Left ventricle myocardium inferior (tissue), 1 donor: ENCODE results near the gene RPP40. TPM values are rescaled to one million over a fixed set of nuclear protein-coding genes. Genes with fewer than 3 reads are reported as not detected.

Experiments used
- DNase-seq: peaks from one replicate; pipeline ENCODE4 v3.0.0-alpha.2; 2020
- H3K27ac ChIP-seq: fragments of 200-600 bp; replicated peaks from 2 replicates; pipeline ENCODE4 v1.8.0; 2021
- H3K27me3 ChIP-seq: fragments of 200-600 bp; 2 replicates; pipeline ENCODE4 v1.8.0; 2021; ENCODE audit warnings: low read depth
- H3K36me3 ChIP-seq: fragments of 200-600 bp; 2 replicates; pipeline ENCODE4 v1.8.0; 2021
- H3K4me1 ChIP-seq: fragments of 200-600 bp; 2 replicates; pipeline ENCODE4 v1.8.0; 2021
- H3K4me3 ChIP-seq: fragments of 200-600 bp; 2 replicates; pipeline ENCODE4 v1.8.0; 2021; ENCODE audit warnings: mild to moderate bottlenecking, moderate library complexity
- H3K9me3 ChIP-seq: fragments of 200-600 bp; replicated peaks from 2 replicates; pipeline ENCODE4 v1.8.0; 2021
- CTCF ChIP-seq: fragments of 200-600 bp; IDR thresholded peaks from 2 replicates; pipeline ENCODE4 v1.8.0; 2021; ENCODE audit warnings: antibody characterized with exemption, mild to moderate bottlenecking, borderline replicate concordance
- intact Hi-C: fragments of 100-400 bp; cut with micrococcal nuclease; formaldehyde crosslinking; loops from one replicate; pipeline ENCODE4 v1.11.0; 2022
- total RNA-seq: library from RNA; stranded (reverse); fragmentation: NEBNext Ultra II Directional; extraction: Animal tissue kit (Norgen Biotek cat#: 25700); gene quantifications from one replicate; pipeline ENCODE4 v1.2.1, GENCODE V29; 2021
- donor health status: DM: no; HTN: yes; CAD: no; lungs with severe emphysema.

The RPP40 gene
- total RNA-seq, 1 donor from 2014 or later, result 2.7 TPM

GRCh38 chr6:4956625-4957024 is 47.2 kb downstream of the RPP40 start:
- Histone ChIP-seq H3K27ac (no peak overlapping the region), H3K4me3 (no peak overlapping the region), H3K4me1 (no peaks in the 10 kb centered on the region), H3K27me3 (no peaks in the 10 kb centered on the region), H3K36me3 (peaks cover 33% of the 10 kb centered on the region), H3K9me3 (no peaks in the 10 kb centered on the region)
- no peak for DNase-seq
- TF ChIP-seq CTCF, result no peak
- intact Hi-C loops, result no loop called here

- Histone ChIP-seq H3K9me3 (no peaks in the 10 kb centered on the region), H3K4me1 (no peaks in the 10 kb centered on the region), H3K36me3 (peaks cover 40% of the 10 kb centered on the region), H3K27ac (no peak overlapping the region), H3K27me3 (no peaks in the 10 kb centered on the region), H3K4me3 (no peak overlapping the region)
- TF ChIP-seq CTCF, result no peak
- intact Hi-C loops, result no loop called here
- no peak for DNase-seq
These were observed 50.4 kb downstream of the RPP40 start for GRCh38 chr6:4953440-4953839.

- peaks cover 45% of the 10 kb centered on the region for H3K36me3 ChIP-seq
- H3K27ac ChIP-seq, result no peak overlapping the region
- no peak overlapping the region for H3K4me3 ChIP-seq
- H3K27me3 ChIP-seq, result no peaks in the 10 kb centered on the region
- intact Hi-C loops, result no loop called here
- no peak for TF ChIP-seq CTCF
- H3K9me3 ChIP-seq, result no peaks in the 10 kb centered on the region
- DNase-seq, result no peak
- H3K4me1 ChIP-seq, result no peaks in the 10 kb centered on the region
These were observed 52.9 kb downstream of the RPP40 start for GRCh38 chr6:4950836-4951533.

- no peak for DNase-seq
- intact Hi-C loops, result no loop called here
- Histone ChIP-seq H3K9me3 (no peaks in the 10 kb centered on the region), H3K4me1 (no peaks in the 10 kb centered on the region), H3K4me3 (no peak overlapping the region), H3K36me3 (peaks cover 48% of the 10 kb centered on the region), H3K27ac (no peak overlapping the region), H3K27me3 (no peaks in the 10 kb centered on the region)
- no peak for TF ChIP-seq CTCF
These were observed 53.8 kb downstream of the RPP40 start for GRCh38 chr6:4950076-4950475.

GRCh38 chr6:4948781-4949450 is 54.9 kb downstream of the RPP40 start:
- Histone ChIP-seq H3K27ac (no peak overlapping the region), H3K4me3 (no peak overlapping the region), H3K36me3 (peaks cover 50% of the 10 kb centered on the region), H3K27me3 (no peaks in the 10 kb centered on the region), H3K9me3 (no peaks in the 10 kb centered on the region), H3K4me1 (no peaks in the 10 kb centered on the region)
- DNase-seq, result no peak
- intact Hi-C loops, result no loop called here
- no peak for TF ChIP-seq CTCF
